BJ (cell line): ENCODE results near the gene TASP1. TPM values are rescaled to one million over a fixed set of nuclear protein-coding genes. Genes with fewer than 3 reads are reported as not detected.

Experiments
- CTCF ChIA-PET: fragments of 350-600 bp; formaldehyde crosslinking; extraction: SDS; loops from one replicate; lab custom pipeline; 2021; ENCODE audit warnings: antibody characterized with exemption, inconsistent platforms; lab: Yijun Ruan, JAX
- POLR2A ChIA-PET: fragments of 300-600 bp; sonication (Branson Sonifier 250); formaldehyde crosslinking; extraction: SDS; loops from one replicate; lab custom pipeline; 2021; ENCODE audit warnings: antibody characterized with exemption; lab: Charles Lee
- DNase-seq: peaks from one replicate; pipeline ENCODE4 v3.0.0-alpha.2; 2011; ENCODE audit warnings: low read depth
- H3K27me3 ChIP-seq: 2 replicates; pipeline ENCODE4 v1.6.0; 2011; ENCODE audit warnings: low read length; ENCODE audit not compliant: control insufficient read depth, insufficient read depth
- H3K36me3 ChIP-seq: 2 replicates; pipeline ENCODE4 v1.5.1; 2011; ENCODE audit warnings: low read length; ENCODE audit not compliant: control insufficient read depth, insufficient read depth
- H3K4me3 ChIP-seq: 2 replicates; pipeline ENCODE4 v1.5.1; 2011; ENCODE audit warnings: low read depth, mild to moderate bottlenecking, control low read depth, low read length
- polyA plus RNA-seq: library from polyadenylated mRNA; depleted of rRNA; stranded (reverse); fragments of >200 nt; gene quantifications from 2 replicates; pipeline ENCODE4 v1.2.3, GENCODE V29; 2011
- TF ChIP-seq, protein P1 (sequence below): IDR thresholded peaks from 2 replicates; pipeline ENCODE4 v1.5.1; 2011; ENCODE audit warnings: low read depth, mild to moderate bottlenecking, control low read depth, inconsistent platforms, low read length, moderate library complexity; ENCODE audit not compliant: insufficient read depth

Gene TASP1
- polyA plus RNA-seq, 1 experiment: 5.4 TPM

DNA sequence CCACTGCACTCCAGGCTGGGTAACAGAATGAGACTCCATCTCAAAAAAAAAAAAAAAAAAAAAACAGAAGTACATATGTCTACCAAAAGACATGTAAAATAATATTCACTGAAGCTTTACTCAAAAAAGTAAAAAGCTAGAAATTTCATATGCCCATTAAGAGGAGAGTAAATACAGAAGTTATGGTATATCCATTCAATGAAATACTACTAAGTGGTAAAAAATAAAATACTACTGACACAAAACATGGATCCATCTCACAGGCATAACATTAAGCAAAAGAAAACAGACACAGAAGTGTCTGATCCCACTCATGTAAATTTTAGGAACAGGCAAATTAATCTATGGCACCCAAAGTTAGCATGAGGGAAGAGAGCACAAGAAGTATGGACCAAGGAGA, 52.6 kb downstream of the TASP1 start:
- TF ChIP-seq, protein P1, sequence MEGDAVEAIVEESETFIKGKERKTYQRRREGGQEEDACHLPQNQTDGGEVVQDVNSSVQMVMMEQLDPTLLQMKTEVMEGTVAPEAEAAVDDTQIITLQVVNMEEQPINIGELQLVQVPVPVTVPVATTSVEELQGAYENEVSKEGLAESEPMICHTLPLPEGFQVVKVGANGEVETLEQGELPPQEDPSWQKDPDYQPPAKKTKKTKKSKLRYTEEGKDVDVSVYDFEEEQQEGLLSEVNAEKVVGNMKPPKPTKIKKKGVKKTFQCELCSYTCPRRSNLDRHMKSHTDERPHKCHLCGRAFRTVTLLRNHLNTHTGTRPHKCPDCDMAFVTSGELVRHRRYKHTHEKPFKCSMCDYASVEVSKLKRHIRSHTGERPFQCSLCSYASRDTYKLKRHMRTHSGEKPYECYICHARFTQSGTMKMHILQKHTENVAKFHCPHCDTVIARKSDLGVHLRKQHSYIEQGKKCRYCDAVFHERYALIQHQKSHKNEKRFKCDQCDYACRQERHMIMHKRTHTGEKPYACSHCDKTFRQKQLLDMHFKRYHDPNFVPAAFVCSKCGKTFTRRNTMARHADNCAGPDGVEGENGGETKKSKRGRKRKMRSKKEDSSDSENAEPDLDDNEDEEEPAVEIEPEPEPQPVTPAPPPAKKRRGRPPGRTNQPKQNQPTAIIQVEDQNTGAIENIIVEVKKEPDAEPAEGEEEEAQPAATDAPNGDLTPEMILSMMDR: no peak
- Histone ChIP-seq H3K27me3 (no peaks in the 10 kb centered on the region), H3K4me3 (no peak overlapping the region), H3K36me3 (no peaks in the 10 kb centered on the region)
- CTCF ChIA-PET: no interaction called here
- POLR2A ChIA-PET: no interaction called here
- DNase-seq: no peak

DNA sequence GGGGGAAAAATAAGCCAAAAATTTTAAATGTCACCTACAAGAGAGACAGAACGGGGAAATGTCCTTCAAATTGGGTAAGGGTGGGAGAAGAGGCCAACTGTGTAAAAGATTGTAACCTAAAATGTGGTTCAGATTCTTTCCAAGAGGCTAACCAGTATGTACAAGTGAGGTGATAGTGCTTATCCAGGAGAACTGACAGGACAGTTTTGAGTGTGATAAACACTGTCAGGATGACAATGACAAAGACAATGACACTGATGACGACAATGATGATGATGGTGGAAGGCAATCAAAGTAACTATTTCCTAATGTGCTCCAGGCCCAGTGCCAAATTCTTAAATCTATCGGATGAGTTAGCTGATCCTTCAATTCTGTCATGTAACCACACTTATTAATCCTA, 57.3 kb downstream of the TASP1 start:
- H3K27me3 ChIP-seq: no peaks in the 10 kb centered on the region
- DNase-seq: no peak
- H3K4me3 ChIP-seq: no peak overlapping the region
- POLR2A ChIA-PET: no interaction called here
- CTCF ChIA-PET: no interaction called here
- TF ChIP-seq, protein P1: no peak
- H3K36me3 ChIP-seq: peaks cover 2% of the 10 kb centered on the region; the same call in 1 of the 2 replicates

- no peak for DNase-seq
- Histone ChIP-seq H3K27me3 (no peaks in the 10 kb centered on the region), H3K36me3 (peaks cover 2% of the 10 kb centered on the region; the same call in 1 of the 2 replicates), H3K4me3 (no peak overlapping the region)
- ChIA-PET CTCF (no interaction called here), POLR2A (no interaction called here)
- TF ChIP-seq, protein P1: no peak
Measured at GRCh38 chr20:13580707-13581106, 58.0 kb downstream of the TASP1 start.

DNA sequence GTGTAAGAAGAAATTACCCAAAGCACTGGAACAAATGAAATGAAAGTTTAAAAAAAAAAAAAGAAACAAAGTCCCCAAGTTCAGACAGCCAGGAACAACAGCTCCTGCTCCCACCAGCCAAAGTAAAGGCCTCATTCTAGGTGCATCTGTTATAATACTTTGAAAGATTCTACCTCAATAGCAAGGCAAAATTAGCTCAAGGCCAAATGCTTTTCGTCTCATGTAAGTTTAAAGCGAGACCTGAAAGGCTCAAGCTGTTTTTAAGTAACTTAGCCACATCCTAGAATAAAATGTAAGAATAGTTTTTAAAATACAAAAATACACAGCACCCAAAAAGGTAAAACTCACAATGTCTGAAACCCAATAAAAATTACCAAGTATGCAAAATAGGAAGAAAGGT, 64.7 kb downstream of the TASP1 start:
- Histone ChIP-seq H3K4me3 (no peak overlapping the region), H3K36me3 (no peaks in the 10 kb centered on the region), H3K27me3 (no peaks in the 10 kb centered on the region)
- no peak for DNase-seq
- ChIA-PET POLR2A (no interaction called here), CTCF (no interaction called here)
- TF ChIP-seq, protein P1: no peak

GRCh38 chr20:13571662-13572061, 67.1 kb downstream of the TASP1 start:
- DNase-seq: no peak
- ChIA-PET CTCF (interaction anchor here (1.0 kb wide), 1 partner anchor 247 kb away, joined by 3 read pairs; no protein-coding TSS in a partner anchor), POLR2A (no interaction called here)
- TF ChIP-seq, protein P1: no peak
- no peak overlapping the region for H3K4me3 ChIP-seq
- H3K27me3 ChIP-seq: no peaks in the 10 kb centered on the region
- no peaks in the 10 kb centered on the region for H3K36me3 ChIP-seq
